ENCODE measurements around the gene KIFC1. TPM values are rescaled to one million over a fixed set of nuclear protein-coding genes. Genes with fewer than 3 reads are reported as not detected.
"Not testable (repeated sequence)": the region's sequence is repeated elsewhere in the genome, so short reads cannot be mapped to it uniquely, and the experiment has no call there.

The KIFC1 gene
- total and polyA plus RNA-seq, 2 of the 4 experiments (the other 2 are of a cell fraction): 33.9 to 40.6 TPM

GRCh38 chr6:33377171-33377570 lies 14.5 kb upstream of the KIFC1 start:
- Histone ChIP-seq H3K23ac (ENCODE audit: low read depth, low read length) (no peak overlapping the region), H2BK15ac (ENCODE audit: low read depth, low read length) (no peak overlapping the region), H3K56ac (ENCODE audit: extremely low read depth, insufficient read depth, low read length) (no peak overlapping the region), H3K79me1 (ENCODE audit: low read depth in 1 of 2, low read length in 2 of 2) (no peaks in the 10 kb centered on the region), H2BK120ac (ENCODE audit: low read depth, low read length) (no peak overlapping the region), H3K18ac (ENCODE audit: low read depth, low read length) (no peak overlapping the region), H2BK5ac (ENCODE audit: low read depth, low read length, poor library complexity, severe bottlenecking) (no peak overlapping the region), H4K91ac (ENCODE audit: insufficient read depth, low read depth, low read length) (no peak overlapping the region), H2BK20ac (ENCODE audit: low read depth, low read length) (no peak overlapping the region), H3K4me1 (ENCODE audit: control insufficient read depth, insufficient read depth, low read length) (no peaks in the 10 kb centered on the region), H2AK5ac (ENCODE audit: low read depth, low read length) (no peak overlapping the region), H3K4me2 (ENCODE audit: low read depth, low read length) (no peak overlapping the region), H4K5ac (ENCODE audit: low read depth, low read length) (no peak overlapping the region), H3K14ac (replicated peaks; ENCODE audit: low read depth, low read length) (no peak overlapping the region), H3K9me3 (ENCODE audit: control insufficient read depth, insufficient read depth, low read length) (no peaks in the 10 kb centered on the region), H3K36me3 (ENCODE audit: control insufficient read depth, insufficient read depth, low read length) (no peaks in the 10 kb centered on the region), H3K4ac (ENCODE audit: low read depth, low read length) (no peak overlapping the region), H3K9ac (ENCODE audit: low read depth, low read length) (no peak overlapping the region), H3K27ac (ENCODE audit: insufficient read depth, low read length) (no peak overlapping the region), H3K9me1 (ENCODE audit: insufficient read depth, low read length) (no peaks in the 10 kb centered on the region), H4K8ac (ENCODE audit: low read depth in 2 of 2, low read length in 2 of 2) (no peak overlapping the region), H3K4me3 (ENCODE audit: insufficient read depth, low read depth, low read length) (no peak overlapping the region), H2AFZ (replicated peaks; ENCODE audit: low read length, poor library complexity) (no peak overlapping the region), H3K27me3 (ENCODE audit: control insufficient read depth, insufficient read depth, low read length) (peaks cover 4% of the 10 kb centered on the region; the same call in 1 of the 2 replicates), H4K20me1 (ENCODE audit: insufficient read depth, low read length) (no peaks in the 10 kb centered on the region), H2AK9ac (replicated peaks; ENCODE audit: low read depth, low read length, poor library complexity) (no peak overlapping the region)
- no TSS peak for BruUV-seq (replicated peaks)
- ChIA-PET CTCF (no interaction called here), POLR2A (ENCODE audit: unreplicated experiment) (no interaction called here)
- ATAC-seq (ENCODE audit: low read depth) (no peak), DNase-seq (no peak)
- dilution Hi-C loops (cut with HindIII; ENCODE audit: low sequenced_read_pairs, unreplicated experiment) (no loop called here), in situ Hi-C loops (cut with MboI; ENCODE audit: low sequenced_read_pairs) (no loop called here), intact Hi-C loops (cut with micrococcal nuclease) (no loop called here)
- 92% methylated on average over 2 of the region's 4 CpGs; no CpG with 5 or more reads in 1 of the 2 experiments for WGBS, 2 experiments (ENCODE audit: extremely low coverage in 2 of 2, insufficient read length in 1 of 2)
- TF ChIP-seq MAFK (IDR thresholded peaks at IDR 0.05; ENCODE audit: low read depth, low read length) (no peak), ELK1 (IDR thresholded peaks at IDR 0.05; ENCODE audit: borderline replicate concordance, low read depth, low read length) (no peak), CEBPB (IDR thresholded peaks at IDR 0.05; ENCODE audit: low read depth, low read length) (no peak), BHLHE40 (IDR thresholded peaks at IDR 0.05; ENCODE audit: low read depth, low read length) (no peak), POLR2A (IDR thresholded peaks at IDR 0.05; ENCODE audit: low read depth, low read length) (no peak)

- dilution Hi-C loops (cut with HindIII; ENCODE audit: low sequenced_read_pairs, unreplicated experiment); H3K9me1 ChIP-seq (ENCODE audit: insufficient read depth, low read length); H2AK5ac ChIP-seq (ENCODE audit: low read depth, low read length); H2AFZ ChIP-seq (replicated peaks; ENCODE audit: low read length, poor library complexity); H3K18ac ChIP-seq (ENCODE audit: low read depth, low read length); H3K36me3 ChIP-seq (ENCODE audit: control insufficient read depth, insufficient read depth, low read length); H3K4me2 ChIP-seq (ENCODE audit: low read depth, low read length); H2BK20ac ChIP-seq (ENCODE audit: low read depth, low read length); H3K56ac ChIP-seq (ENCODE audit: extremely low read depth, insufficient read depth, low read length); BruUV-seq (replicated peaks); H2BK120ac ChIP-seq (ENCODE audit: low read depth, low read length); intact Hi-C loops (cut with micrococcal nuclease); H3K23ac ChIP-seq (ENCODE audit: low read depth, low read length); H4K8ac ChIP-seq (ENCODE audit: low read depth in 2 of 2, low read length in 2 of 2); H2AK9ac ChIP-seq (replicated peaks; ENCODE audit: low read depth, low read length, poor library complexity); CTCF ChIA-PET; H4K20me1 ChIP-seq (ENCODE audit: insufficient read depth, low read length); H3K14ac ChIP-seq (replicated peaks; ENCODE audit: low read depth, low read length); H3K4me1 ChIP-seq (ENCODE audit: control insufficient read depth, insufficient read depth, low read length); H4K91ac ChIP-seq (ENCODE audit: insufficient read depth, low read depth, low read length); POLR2A ChIA-PET (ENCODE audit: unreplicated experiment); H3K79me1 ChIP-seq (ENCODE audit: low read depth in 1 of 2, low read length in 2 of 2); H3K9me3 ChIP-seq (ENCODE audit: control insufficient read depth, insufficient read depth, low read length); H3K27ac ChIP-seq (ENCODE audit: insufficient read depth, low read length); H2BK15ac ChIP-seq (ENCODE audit: low read depth, low read length); H4K5ac ChIP-seq (ENCODE audit: low read depth, low read length); DNase-seq; in situ Hi-C loops (cut with MboI; ENCODE audit: low sequenced_read_pairs); ATAC-seq (ENCODE audit: low read depth); H2BK5ac ChIP-seq (ENCODE audit: low read depth, low read length, poor library complexity, severe bottlenecking); H3K27me3 ChIP-seq (ENCODE audit: control insufficient read depth, insufficient read depth, low read length); H3K4ac ChIP-seq (ENCODE audit: low read depth, low read length); H3K9ac ChIP-seq (ENCODE audit: low read depth, low read length); H3K4me3 ChIP-seq (ENCODE audit: insufficient read depth, low read depth, low read length): not testable (repeated sequence)
- WGBS, 2 experiments (ENCODE audit: extremely low coverage in 2 of 2, insufficient read length in 1 of 2): 89% methylated on average over 3 of the region's 10 CpGs; no CpG with 5 or more reads in 1 of the 2 experiments
Measured at GRCh38 chr6:33379184-33379583, 12.4 kb upstream of the KIFC1 start.
